Inflammatory macrophage treated with lipopolysaccharide for 4 hours (primary cell): ENCODE data around the gene SFT2D3.

Source experiments
- DNase-seq: peaks from one replicate; pipeline ENCODE4 v3.0.0-alpha.2; 2020

Gene SFT2D3

DNA sequence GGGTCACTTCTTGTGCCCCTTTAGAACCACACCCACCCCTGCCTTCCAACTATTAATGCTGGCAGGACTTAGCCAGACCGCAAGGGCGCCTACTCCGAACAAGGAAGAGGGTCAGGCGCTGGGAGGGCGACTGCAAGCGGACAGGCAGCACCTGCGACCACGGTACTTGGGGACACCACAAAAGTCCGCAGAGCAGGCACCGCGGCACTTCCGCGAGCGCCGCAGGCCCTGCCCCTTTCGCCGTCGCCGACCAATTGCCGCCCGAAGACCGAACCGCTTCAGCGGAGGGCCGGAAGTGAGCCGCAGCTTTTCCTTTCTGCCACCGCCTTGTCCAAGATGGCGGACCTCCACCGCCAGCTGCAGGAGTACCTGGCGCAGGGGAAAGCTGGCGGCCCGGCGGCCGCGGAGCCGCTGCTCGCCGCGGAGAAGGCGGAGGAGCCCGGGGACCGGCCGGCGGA lies at the start of gene SFT2D3:
Gene SFT2D3 (plus strand): TSS at position 305 of the 458 bp plus-strand sequence. CDS start 32 bp downstream, at position 337.
- DNase-seq = peak; percentile 93

DNA sequence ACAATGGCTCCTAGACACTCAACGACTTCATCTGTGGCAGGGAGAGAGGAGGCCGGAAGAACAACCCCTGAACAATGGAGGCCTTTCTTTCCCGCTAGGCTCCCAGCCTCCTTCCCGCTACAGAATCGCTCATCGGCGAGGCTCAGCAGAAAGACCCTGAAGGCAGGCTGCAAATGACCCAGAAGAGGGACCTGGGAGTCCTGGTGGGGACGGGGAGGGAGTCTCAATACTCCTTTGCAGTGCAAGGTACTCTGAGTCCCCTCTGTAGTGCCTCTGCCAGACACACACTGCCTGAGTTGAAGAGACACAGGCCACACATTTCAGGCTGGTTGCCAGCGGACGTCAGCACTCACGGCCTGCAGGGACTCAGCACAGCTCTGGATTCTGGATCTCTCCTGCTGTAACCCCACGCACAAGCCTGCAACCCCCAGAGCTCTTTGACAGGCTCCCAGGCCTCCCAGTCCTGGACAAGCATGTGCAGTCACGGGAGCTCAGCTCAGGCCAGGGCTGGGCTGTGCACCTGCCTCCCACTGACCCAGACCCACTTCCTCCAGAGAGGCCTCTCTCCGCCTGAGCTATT lies 49.2 kb upstream of the SFT2D3 start:
- no peak for DNase-seq

DNA sequence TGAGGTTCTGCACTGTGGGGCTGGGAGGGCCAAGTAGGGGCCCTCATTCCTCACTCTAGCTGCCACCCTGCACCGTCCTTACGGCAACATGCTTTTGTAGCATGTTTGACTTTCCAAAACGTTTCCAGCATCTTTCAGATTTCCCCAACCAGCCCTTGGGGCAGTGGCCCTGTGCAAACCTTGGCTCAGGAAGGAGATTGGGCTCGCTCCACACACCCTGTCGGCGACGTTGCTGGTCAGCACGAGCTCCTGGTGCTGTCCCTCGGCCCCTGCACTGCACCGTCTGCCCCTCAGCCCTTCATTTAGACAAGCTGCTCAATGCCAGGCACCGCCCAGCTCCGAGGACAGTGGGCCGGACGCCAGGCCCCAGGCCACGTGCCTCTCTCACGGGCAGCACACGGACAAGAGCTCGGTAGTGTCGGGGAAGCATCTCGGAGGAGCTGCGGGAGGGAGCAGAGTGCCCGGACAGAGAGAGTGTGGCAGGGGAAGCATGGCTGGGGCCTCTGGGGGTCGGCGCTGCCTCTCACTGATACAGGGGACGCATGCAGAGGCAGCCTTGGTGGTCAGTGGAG lies 48.4 kb upstream of the SFT2D3 start:
- DNase-seq = no peak

DNA sequence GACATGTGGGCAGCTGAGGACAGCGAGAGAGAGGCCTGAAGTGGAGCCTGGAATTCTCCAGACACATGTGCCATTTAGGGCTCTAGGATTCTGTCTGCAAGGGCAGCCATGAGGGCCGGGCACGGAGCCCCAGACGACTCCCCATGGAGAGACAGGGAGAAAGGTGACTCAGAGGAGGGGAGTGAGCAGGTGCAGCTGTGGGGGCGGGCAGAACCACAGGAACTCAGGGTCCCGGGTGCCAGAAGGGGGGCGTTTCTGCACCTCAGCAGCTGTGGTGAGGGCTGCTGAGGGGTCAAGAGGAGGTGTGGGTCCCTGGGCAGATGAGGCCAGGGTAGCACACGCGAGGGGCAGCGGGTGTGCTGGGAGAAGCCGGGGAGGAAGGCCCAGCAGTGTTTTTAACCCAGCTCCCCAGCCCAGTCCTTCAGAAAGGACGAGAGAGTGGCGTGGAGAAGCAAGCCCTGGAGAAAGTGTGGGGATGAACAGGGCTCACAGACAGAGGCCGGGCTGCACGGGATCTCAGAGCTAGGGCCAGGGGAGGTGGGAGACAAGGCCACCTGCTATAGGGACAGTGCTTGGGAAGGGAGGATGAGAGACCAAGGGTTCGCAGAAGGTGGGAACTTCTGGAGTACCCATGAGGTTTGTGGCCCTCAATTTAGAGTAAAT lies 47.7 kb upstream of the SFT2D3 start:
- DNase-seq = no peak

DNA sequence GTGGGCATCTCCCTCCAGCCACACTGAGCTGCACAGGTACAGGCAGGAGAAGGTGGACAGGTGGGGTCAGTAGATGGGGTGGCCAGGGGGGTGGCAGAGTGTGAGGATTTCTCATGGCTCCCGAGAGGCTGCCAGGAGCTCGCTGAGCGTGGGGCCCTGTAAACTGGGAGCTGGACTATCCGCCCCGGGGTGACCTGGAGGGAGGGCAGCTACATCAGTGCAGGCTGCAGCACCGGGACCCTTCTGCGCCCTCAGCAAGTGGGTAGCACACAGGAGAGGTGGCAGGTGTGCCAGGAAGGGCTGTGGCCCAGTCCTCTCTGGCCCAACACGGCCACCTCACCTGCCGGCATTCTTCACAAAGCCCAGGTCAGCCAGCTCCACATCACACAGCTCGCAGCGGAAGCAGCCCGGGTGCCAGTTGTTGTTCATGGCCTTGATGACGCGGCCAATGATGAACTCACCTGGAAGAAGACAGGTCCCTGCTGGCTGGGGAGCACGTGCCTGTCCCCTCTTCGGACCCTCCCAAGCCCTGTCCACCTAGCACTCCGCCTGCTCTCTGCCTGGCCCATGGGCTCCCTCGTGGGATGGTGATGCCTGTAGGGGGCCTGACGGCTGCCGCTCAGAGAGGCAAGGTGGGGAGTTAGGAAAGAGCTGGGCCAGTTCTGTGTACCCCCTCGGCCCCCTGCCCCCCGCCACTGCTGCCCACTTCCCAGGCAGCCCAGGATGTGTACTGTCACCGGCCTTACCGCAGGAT lies 47.0 kb upstream of the SFT2D3 start:
- DNase-seq = no peak

- DNase-seq = no peak
Observed at GRCh38 chr2:127654838-127655175, 46.5 kb upstream of the SFT2D3 start.

GRCh38 chr2:127655209-127656073 lies 45.9 kb upstream of the SFT2D3 start:
- DNase-seq = no peak

- DNase-seq = no peak
Observed at GRCh38 chr2:127656569-127657231, 44.6 kb upstream of the SFT2D3 start.

GRCh38 chr2:127657232-127657595 lies 44.1 kb upstream of the SFT2D3 start:
- no peak for DNase-seq

DNA sequence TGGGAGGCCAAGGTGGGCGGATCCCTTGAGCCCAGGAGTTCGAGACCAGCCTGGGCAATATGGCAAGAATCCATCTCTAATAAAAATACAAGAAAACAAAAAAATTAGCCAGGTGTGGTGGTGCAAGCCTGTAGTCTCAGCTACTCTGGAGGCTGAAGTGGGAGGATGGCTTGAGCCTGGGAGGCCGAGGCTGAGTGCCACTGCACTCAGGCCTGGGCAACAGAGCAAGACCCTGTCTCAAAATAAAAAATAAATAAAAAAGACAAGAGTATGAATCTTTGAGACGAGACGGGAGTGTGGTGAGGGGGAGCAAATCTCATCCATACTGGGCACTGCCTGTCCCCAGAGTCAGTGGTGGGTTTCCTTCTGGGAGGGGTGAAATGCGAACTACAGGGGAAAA lies 43.2 kb upstream of the SFT2D3 start:
- DNase-seq = no peak

GRCh38 chr2:127658641-127659407 lies 42.5 kb upstream of the SFT2D3 start:
- no peak for DNase-seq

DNA sequence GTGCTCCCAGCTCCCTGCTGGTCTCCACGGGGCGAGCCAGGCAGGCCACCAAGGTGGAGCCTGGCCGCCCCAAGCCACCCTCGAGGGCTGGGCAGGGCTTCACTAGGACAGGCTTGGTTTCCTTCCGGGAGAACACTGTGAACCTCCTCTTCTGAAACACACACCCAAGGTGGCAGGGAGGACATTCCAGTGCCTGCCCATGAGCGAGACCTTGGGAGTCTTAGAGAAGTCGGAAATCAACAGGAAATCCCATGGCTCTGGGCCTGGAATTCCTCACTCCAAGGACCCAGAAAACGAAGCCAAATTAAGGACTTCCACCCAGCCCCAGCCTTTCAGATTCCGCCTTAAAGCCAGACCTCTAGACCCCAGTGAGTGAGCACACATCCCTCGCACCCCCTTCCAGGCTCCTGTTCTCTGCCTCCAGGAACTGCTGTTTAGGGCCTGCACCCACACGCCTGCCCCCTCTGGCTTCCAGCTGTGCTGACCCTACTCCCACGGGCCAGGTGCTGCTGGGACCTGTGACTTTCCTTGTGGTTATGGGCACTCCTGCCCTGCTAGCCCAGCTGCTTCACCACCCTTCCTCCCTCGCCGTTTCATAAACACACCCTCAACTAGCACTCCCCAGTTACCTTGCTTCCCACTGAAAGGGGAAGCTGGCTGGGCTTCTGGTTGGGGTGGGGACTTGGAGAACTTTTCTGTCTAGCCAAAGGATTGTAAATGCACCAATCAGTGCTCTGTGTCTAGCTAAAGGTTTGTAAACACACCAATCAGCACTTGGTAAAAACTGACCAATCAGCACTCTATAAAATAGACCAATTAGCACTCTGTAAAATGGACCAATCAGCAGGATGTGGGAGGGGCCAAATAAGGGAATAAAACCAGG lies 41.6 kb upstream of the SFT2D3 start:
- DNase-seq = no peak

DNA sequence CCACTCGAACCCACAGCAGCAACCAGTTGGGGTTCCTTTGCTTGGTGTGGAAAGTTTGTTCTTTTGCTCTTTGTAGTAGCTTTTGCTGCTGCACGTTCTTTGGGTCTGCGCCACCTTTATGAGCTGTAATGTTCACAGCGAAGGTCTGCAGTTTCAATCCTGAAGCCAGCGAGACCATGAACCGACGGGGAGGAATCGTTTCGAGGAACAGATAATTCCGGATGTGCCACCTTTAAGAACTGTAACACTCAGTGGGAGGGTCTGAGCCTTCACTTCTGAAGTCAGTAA lies 41.1 kb upstream of the SFT2D3 start:
- DNase-seq = no peak

GRCh38 chr2:127661072-127661649 lies 40.1 kb upstream of the SFT2D3 start:
- DNase-seq = no peak

GRCh38 chr2:127661949-127662510 lies 39.3 kb upstream of the SFT2D3 start:
- DNase-seq = no peak

- no peak for DNase-seq
Observed at GRCh38 chr2:127662937-127663565, 38.2 kb upstream of the SFT2D3 start.

GRCh38 chr2:127663566-127664064 lies 37.7 kb upstream of the SFT2D3 start:
- no peak for DNase-seq

DNA sequence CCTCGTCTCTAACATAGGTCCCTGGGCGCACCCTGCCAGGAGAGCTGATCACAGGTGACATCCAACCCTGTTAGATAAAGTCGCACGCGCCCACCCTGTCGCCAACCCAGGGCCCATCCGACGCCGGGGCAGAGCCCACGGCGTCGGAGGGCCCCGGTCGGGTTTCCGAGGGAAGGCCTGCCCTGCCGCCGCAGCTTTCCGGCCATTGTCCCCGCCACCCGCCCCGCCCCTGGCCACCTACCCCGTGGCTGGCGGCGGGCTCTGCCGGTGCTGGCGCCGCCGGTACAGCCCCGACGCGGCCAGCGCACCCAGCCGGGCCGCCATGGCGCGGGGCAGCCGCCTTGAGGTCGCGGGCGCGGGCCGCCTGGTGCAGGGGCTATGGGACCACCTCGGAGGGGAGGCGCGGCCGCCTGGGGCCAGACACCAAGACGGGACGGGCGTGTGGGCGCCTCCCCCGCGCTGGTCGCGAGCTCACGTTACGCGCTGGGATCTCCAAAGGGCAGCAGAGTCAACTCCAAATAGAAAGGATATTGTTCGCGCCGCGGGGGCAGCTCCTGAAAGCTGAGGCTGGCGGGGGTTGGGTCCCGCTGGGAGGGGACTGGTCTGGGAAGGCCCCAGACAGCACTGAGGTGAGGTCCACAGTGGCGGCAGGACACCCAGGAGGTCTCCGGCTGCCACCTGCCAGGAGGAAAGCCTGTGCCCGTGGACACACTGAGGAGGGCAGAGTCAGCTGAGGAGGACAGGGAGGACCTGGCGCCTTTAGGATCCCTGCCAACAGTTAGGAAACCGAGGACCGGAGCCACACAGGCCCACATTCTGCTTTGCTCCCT lies 37.0 kb upstream of the SFT2D3 start:
- DNase-seq = no peak

GRCh38 chr2:127664895-127665225 lies 36.4 kb upstream of the SFT2D3 start:
- no peak for DNase-seq
